H1 (cell line): Measurements from ENCODE around the gene GLYR1. TPM values are rescaled to one million over a fixed set of nuclear protein-coding genes. Genes with fewer than 3 reads are reported as not detected.

ENCODE experiments used
- CTCF ChIA-PET: fragments of 300-600 bp; sonication (Branson Sonifier 250); formaldehyde crosslinking; loops from one replicate; lab custom pipeline; 2021; ENCODE audit not compliant: partially characterized antibody; lab: Charles Lee
- POLR2A ChIA-PET: fragments of 300-600 bp; sonication (Branson Sonifier 250); formaldehyde crosslinking; loops from one replicate; lab custom pipeline; 2021; ENCODE audit warnings: inconsistent platforms; ENCODE audit not compliant: partially characterized antibody; lab: Charles Lee
- DNase-seq, 2 experiments: peaks; one replicate each; pipeline versions ENCODE4 v3.0.0 to v3.0.0-alpha.2; 2010 to 2022; ENCODE audit warnings: low spot score in 2 of 2, low read depth in 1 of 2, mixed read lengths in 1 of 2
- FAIRE-seq: peaks from 2 replicates; lab custom pipeline; 2011; peaks lifted over from hg19 to GRCh38; lab: Jason Lieb, UNC
- H2AFZ ChIP-seq: 2 replicates; pipeline ENCODE4 v1.8.1; 2012; ENCODE audit warnings: low read length, inconsistent platforms
- H2AK5ac ChIP-seq: 2 replicates; pipeline ENCODE4 v1.6.1; 2013; ENCODE audit warnings: low read depth, low read length
- H2BK120ac ChIP-seq: replicated peaks from 2 replicates; pipeline ENCODE3; 2013; ENCODE audit warnings: low read depth, low read length, inconsistent platforms
- H2BK12ac ChIP-seq: 2 replicates; pipeline ENCODE4 v1.6.1; 2013; ENCODE audit warnings: low read depth, low read length
- H2BK15ac ChIP-seq: 2 replicates; pipeline ENCODE4 v1.6.1; 2013; ENCODE audit warnings: low read length
- H2BK20ac ChIP-seq: 2 replicates; pipeline ENCODE4 v1.6.1; 2013; ENCODE audit warnings: low read length
- H2BK5ac ChIP-seq: 2 replicates; pipeline ENCODE4 v1.6.1; 2013; ENCODE audit warnings: low read depth, low read length
- H3K14ac ChIP-seq: 2 replicates; pipeline ENCODE4 v1.6.1; 2013; ENCODE audit warnings: inconsistent platforms; ENCODE audit not compliant: insufficient read length
- H3K18ac ChIP-seq: 2 replicates; pipeline ENCODE4 v1.6.1; 2013; ENCODE audit warnings: low read length; ENCODE audit errors: extremely low read depth
- H3K23ac ChIP-seq: 2 replicates; pipeline ENCODE4 v1.6.1; 2013; ENCODE audit warnings: inconsistent platforms; ENCODE audit not compliant: insufficient read length
- H3K23me2 ChIP-seq: 2 replicates; pipeline ENCODE4 v1.6.1; 2013; ENCODE audit warnings: low read depth, low read length
- H3K27ac ChIP-seq: 2 replicates; pipeline ENCODE4 v1.6.1; 2011; ENCODE audit warnings: low read depth, low read length, inconsistent platforms
- H3K27me3 ChIP-seq, 4 experiments: replicated peaks in 1 of 4; 1 replicate in 1 of 4; 2 replicates in 3 of 4; pipeline versions ENCODE4 v1.6.1 to v1.8.1; 2011 to 2013; ENCODE audit warnings: low read length in 3 of 4, mild to moderate bottlenecking in 3 of 4, inconsistent platforms in 2 of 4, mixed read lengths in 2 of 4, moderate library complexity in 1 of 4; ENCODE audit not compliant: control insufficient read depth in 3 of 4, insufficient read depth in 3 of 4; ENCODE audit errors: extremely low read depth in 1 of 4
- H3K36me3 ChIP-seq, 4 experiments: 2 replicates each; pipeline versions ENCODE4 v1.6.1 to v1.8.1; 2011 to 2013; ENCODE audit warnings: mild to moderate bottlenecking in 4 of 4, low read length in 3 of 4, moderate library complexity in 2 of 4, control low read depth in 1 of 4, inconsistent platforms in 1 of 4; ENCODE audit not compliant: insufficient read depth in 4 of 4, control insufficient read depth in 2 of 4
- H3K4ac ChIP-seq: replicated peaks from 2 replicates; pipeline ENCODE3; 2013; ENCODE audit warnings: low read length, low read depth, mixed read lengths, inconsistent platforms; ENCODE audit not compliant: insufficient read length
- H3K4me1 ChIP-seq, 4 experiments: replicated peaks in 1 of 4; 1 replicate in 1 of 4; 2 replicates in 3 of 4; pipeline versions ENCODE4 v1.6.1 to v1.8.1; 2011 to 2013; ENCODE audit warnings: low read length in 3 of 4, inconsistent platforms in 2 of 4, mixed read lengths in 1 of 4; ENCODE audit not compliant: insufficient read depth in 4 of 4, control insufficient read depth in 3 of 4
- H3K4me2 ChIP-seq, 2 experiments: 2 replicates each; pipeline versions ENCODE4 v1.6.1 to v1.8.1; 2011 to 2013; ENCODE audit warnings: low read depth in 2 of 2, low read length in 2 of 2, control low read depth in 1 of 2, inconsistent platforms in 1 of 2, mild to moderate bottlenecking in 1 of 2; ENCODE audit not compliant: insufficient read depth in 1 of 2
- H3K4me3 ChIP-seq, 4 experiments: fragments of 200-600, 300-600 bp in 1 of 4; sonication (generic), shearing (Covaris generic), sonication (Bioruptor Twin) in 1 of 4; 2 replicates each; pipeline versions ENCODE4 v1.5.1 to v1.8.1; 2011 to 2016; ENCODE audit warnings: low read length in 4 of 4, low read depth in 3 of 4, control low read depth in 2 of 4, inconsistent platforms in 2 of 4, mild to moderate bottlenecking in 2 of 4, mixed read lengths in 1 of 4, moderate library complexity in 1 of 4; ENCODE audit not compliant: insufficient read depth in 2 of 4; ENCODE audit errors: extremely low read depth in 1 of 4
- H3K56ac ChIP-seq: replicated peaks from 2 replicates; pipeline ENCODE3; 2013; ENCODE audit warnings: low read depth, mild to moderate bottlenecking, mixed read lengths, low read length, inconsistent platforms; ENCODE audit not compliant: insufficient read length
- H3K79me1 ChIP-seq: 2 replicates; pipeline ENCODE4 v1.6.1; 2013; ENCODE audit warnings: low read depth, low read length, control low read depth
- H3K79me2 ChIP-seq, 2 experiments: 2 replicates each; pipeline versions ENCODE4 v1.6.1 to v1.8.1; 2012 to 2013; ENCODE audit warnings: low read length in 2 of 2, mild to moderate bottlenecking in 2 of 2, inconsistent platforms in 1 of 2; ENCODE audit not compliant: insufficient read depth in 2 of 2, control insufficient read depth in 1 of 2
- H3K9ac ChIP-seq, 4 experiments: replicated peaks in 1 of 4; 1 replicate in 1 of 4; 2 replicates in 3 of 4; pipeline versions ENCODE4 v1.6.1 to v1.8.1; 2011 to 2013; ENCODE audit warnings: low read depth in 3 of 4, low read length in 3 of 4, control low read depth in 2 of 4, mild to moderate bottlenecking in 2 of 4, moderate library complexity in 2 of 4, inconsistent platforms in 1 of 4; ENCODE audit errors: extremely low read depth in 1 of 4
- H3K9me3 ChIP-seq, 2 experiments: 2 replicates each; pipeline versions ENCODE4 v1.6.1 to v1.8.1; 2012 to 2013; ENCODE audit warnings: mild to moderate bottlenecking in 2 of 2, moderate library complexity in 2 of 2, control low read depth in 1 of 2, inconsistent platforms in 1 of 2, low read depth in 1 of 2, low read length in 1 of 2, mixed read lengths in 1 of 2; ENCODE audit not compliant: insufficient read depth in 2 of 2
- H4K20me1 ChIP-seq, 2 experiments: replicated peaks in 1 of 2; 2 replicates each; pipeline versions ENCODE3 to v1.8.1; 2011 to 2013; ENCODE audit warnings: inconsistent platforms in 2 of 2, low read length in 2 of 2, mild to moderate bottlenecking in 1 of 2; ENCODE audit not compliant: insufficient read depth in 2 of 2, control insufficient read depth in 1 of 2
- H4K5ac ChIP-seq: 2 replicates; pipeline ENCODE4 v1.6.1; 2013; ENCODE audit warnings: low read length, low read depth, mixed read lengths, inconsistent platforms; ENCODE audit not compliant: insufficient read length
- H4K8ac ChIP-seq: 2 replicates; pipeline ENCODE4 v1.8.0; 2013; ENCODE audit warnings: mild to moderate bottlenecking, moderate library complexity, low read length, inconsistent platforms; ENCODE audit not compliant: insufficient read depth; ENCODE audit errors: extremely low read depth
- H4K91ac ChIP-seq: replicated peaks from 2 replicates; pipeline ENCODE3; 2013; ENCODE audit warnings: low read length, mixed read lengths, inconsistent platforms; ENCODE audit not compliant: insufficient read length
- CBX8 ChIP-seq: fragments of 300-800, 300-1000 bp; sonication (generic); IDR thresholded peaks from 2 replicates; pipeline ENCODE4 v1.7.1; 2016; ENCODE audit warnings: low read depth, low read length, borderline replicate concordance
- CEBPB ChIP-seq: IDR thresholded peaks from 2 replicates; pipeline ENCODE4 v1.6.1; 2012; ENCODE audit warnings: low read depth, low read length
- CREB1 ChIP-seq: IDR thresholded peaks from 2 replicates; pipeline ENCODE4 v1.6.1; 2012; ENCODE audit warnings: inconsistent platforms
- GABPA ChIP-seq: IDR thresholded peaks from 2 replicates; pipeline ENCODE4 v1.6.1; 2011; ENCODE audit warnings: mild to moderate bottlenecking, low read length, moderate library complexity, borderline replicate concordance; ENCODE audit not compliant: insufficient read depth
- TCF12 ChIP-seq: IDR thresholded peaks from 2 replicates; pipeline ENCODE4 v1.6.1; 2011; ENCODE audit warnings: low read depth, mild to moderate bottlenecking, low read length
- WGBS, 2 experiments: shearing (Covaris generic) in 1 of 2; methylation state at CpG; one replicate each; pipeline versions ENCODE4 v1.1.6 to v1.1.7; 2013 to 2015; ENCODE audit warnings: low lambda C conversion rate in 2 of 2, mixed read lengths in 2 of 2, inconsistent platforms in 1 of 2, low coverage in 1 of 2, missing lambda C conversion rate in 1 of 2; ENCODE audit not compliant: insufficient replicate concordance in 2 of 2, insufficient coverage in 1 of 2, insufficient read length in 1 of 2; ENCODE audit errors: extremely low coverage in 1 of 2, missing lambda C conversion rate in 1 of 2; 5-methylcytosine and 5-hydroxymethylcytosine counted together
- polyA plus RNA-seq, 7 experiments: library from polyadenylated mRNA; depleted of rRNA in 3 of 7; stranded (reverse) in 5 of 7; unstranded in 2 of 7; fragments of >200 nt in 5 of 7; fragments of 200-250 nt in 2 of 7; gene quantifications; 1 replicate in 5 of 7; 2 replicates in 1 of 7; 4 replicates in 1 of 7; pipeline versions ENCODE4 v1.2.1 to v1.2.3, GENCODE V29; 2011 to 2013; ENCODE audit warnings: missing spikeins in 2 of 7, mixed read lengths in 2 of 7
- total RNA-seq: library from RNA; stranded (reverse); fragmentation: NEBNext Ultra II Directional; extraction: Animal tissue kit (Norgen Biotek cat#: 25700); gene quantifications from 2 replicates; pipeline ENCODE4 v1.2.1, GENCODE V29; 2021

The GLYR1 gene
- total and polyA plus RNA-seq, 2 of the 8 experiments (the other 6 are each of a cell fraction or from before 2014, with no cell fraction given): 50.2 to 115 TPM

DNA sequence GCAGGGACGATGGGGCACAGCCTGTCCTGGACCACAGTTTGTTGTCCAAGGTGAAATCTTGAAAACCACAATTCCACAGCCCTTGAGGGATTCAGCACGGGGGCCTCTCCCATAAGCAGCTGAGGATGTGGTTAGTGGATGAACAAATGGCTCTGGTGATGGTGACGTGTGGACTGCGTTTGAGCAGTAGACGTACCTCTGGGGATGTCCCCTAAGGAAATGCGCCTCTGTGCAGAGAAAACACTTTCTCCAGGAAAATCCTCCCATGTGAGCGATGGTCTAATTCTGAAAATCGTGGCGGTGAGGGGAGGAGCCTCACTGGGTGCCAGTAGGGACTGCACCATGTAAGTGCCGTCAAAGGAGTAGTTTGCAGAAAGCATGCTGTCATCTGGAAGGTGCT, 56.2 kb downstream of the GLYR1 start:
- DNase-seq (no peak), FAIRE-seq (no peak)
- no peaks in the 10 kb centered on the region for H4K20me1 ChIP-seq
- H3K4ac ChIP-seq: no peak overlapping the region
- no peak overlapping the region for H2BK15ac ChIP-seq
- H3K18ac ChIP-seq: no peak overlapping the region
- no peak overlapping the region for H2BK120ac ChIP-seq
- H2AK5ac ChIP-seq: no peak overlapping the region; the same call in 1 of the 2 replicates
- no peak overlapping the region for H4K5ac ChIP-seq
- no peak overlapping the region for H3K56ac ChIP-seq
- no peak overlapping the region for H4K91ac ChIP-seq
- CTCF ChIA-PET: interaction anchor here (0.7 kb wide), 1 partner anchor 205 kb away, joined by 3 read pairs; no protein-coding TSS in a partner anchor
- 91% methylated on average over 10 of the region's 10 CpGs; no CpG with 5 or more reads in 1 of the 2 experiments for WGBS, 2 experiments
- no peak overlapping the region for H3K4me3 ChIP-seq
- no peak overlapping the region for H2BK5ac ChIP-seq
- no peaks in the 10 kb centered on the region for H3K23me2 ChIP-seq
- peaks cover 0 to 13% (median 4%) of the 10 kb centered on the region in 4 experiments; a peak in 5 of 7 replicates for H3K4me1 ChIP-seq
- no peaks in the 10 kb centered on the region for H3K9me3 ChIP-seq
- no peaks in the 10 kb centered on the region for H3K36me3 ChIP-seq
- 0 out of 2 replicates have a peak overlapping the region, but pooled peaks have one; percentile 29 for H2BK12ac ChIP-seq
- no peaks in the 10 kb centered on the region for H3K79me2 ChIP-seq
- no peak overlapping the region for H4K8ac ChIP-seq
- H3K23ac ChIP-seq: no peak overlapping the region
- POLR2A ChIA-PET: interaction anchor here (4.7 kb wide), 1 partner anchor 11 kb away, joined by 21 read pairs; the partner anchor contains the start of gene ROGDI
- no peak overlapping the region for H3K14ac ChIP-seq
- H3K4me2 ChIP-seq: no peak overlapping the region
- H3K27me3 ChIP-seq: no peaks in the 10 kb centered on the region; a peak in 1 of 7 replicates
- H2AFZ ChIP-seq: no peak overlapping the region
- TF ChIP-seq TCF12 (no peak), GABPA (no peak), CBX8 (no peak), CREB1 (no peak), CEBPB (no peak)
- H3K9ac ChIP-seq: no peak overlapping the region
- H3K27ac ChIP-seq: no peak overlapping the region
- no peak overlapping the region for H2BK20ac ChIP-seq
- H3K79me1 ChIP-seq: no peaks in the 10 kb centered on the region
